Stimulated activated CD8-positive, alpha-beta memory T cell treated with anti-CD3 and anti-CD28 coated beads, Interleukin-7, amount 100 ng/mL, for 24 hours (primary cell): Measurements from ENCODE around the gene TRAF3.
"Not testable (repeated sequence)": the region's sequence is repeated elsewhere in the genome, so short reads cannot be mapped to it uniquely, and the experiment has no call there.

Experiments used
- DNase-seq: peaks from one replicate; pipeline ENCODE4 v3.0.0-alpha.2; 2020; ENCODE audit warnings: low read depth

TRAF3 gene

DNA sequence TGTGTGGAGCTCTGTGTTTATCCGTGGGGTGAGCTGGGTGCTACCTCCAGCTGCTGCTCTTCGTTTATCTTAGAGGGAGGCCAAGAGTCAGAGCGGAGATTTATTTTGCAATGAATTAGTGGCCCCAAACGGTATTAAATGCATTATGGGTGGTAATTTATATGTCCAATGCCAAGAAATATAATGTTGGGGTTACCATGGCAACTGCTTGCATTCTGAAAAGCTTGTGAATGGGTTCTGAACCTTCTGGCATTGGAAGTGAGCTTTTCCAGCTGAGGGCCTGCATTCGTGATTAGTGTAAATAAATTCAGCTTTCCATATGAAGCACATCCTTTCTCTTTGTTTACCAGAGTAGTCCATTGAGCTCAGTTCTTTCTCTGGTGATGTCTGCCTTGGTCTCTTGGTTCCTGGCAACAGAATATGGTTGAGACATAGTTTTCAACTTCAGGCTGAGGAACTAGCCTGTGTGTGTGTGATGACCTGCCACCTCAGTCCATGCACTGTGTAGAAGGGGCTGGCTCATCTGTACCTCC lies 51.8 kb downstream of the TRAF3 start:
- no peak for DNase-seq

DNA sequence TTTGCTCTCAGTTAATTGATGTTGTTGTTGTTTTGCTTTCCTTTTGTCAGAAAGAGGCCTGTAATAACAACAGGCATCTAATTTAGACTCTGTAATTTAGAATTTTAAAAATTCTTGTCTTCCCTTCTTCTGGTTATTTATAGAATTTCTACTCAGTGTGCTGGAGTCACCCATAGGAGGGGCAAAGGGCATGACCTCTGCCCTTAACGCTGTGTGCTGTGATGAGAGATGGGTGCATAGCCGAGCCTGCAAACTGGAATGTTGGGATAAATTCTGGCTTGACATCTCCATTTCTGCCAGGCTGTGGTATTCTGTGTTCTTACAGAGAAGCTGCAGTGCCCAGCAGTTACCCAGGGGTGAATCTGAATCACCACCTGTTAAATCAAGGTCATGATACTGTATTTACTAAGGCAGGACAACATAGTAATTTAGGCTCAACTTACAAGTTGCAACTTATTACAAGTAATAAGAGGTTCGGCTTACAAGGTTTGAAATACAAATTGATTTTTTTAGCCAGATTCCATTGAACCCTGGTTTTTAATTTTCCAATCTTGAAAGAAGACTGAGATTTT lies 53.3 kb downstream of the TRAF3 start:
- no peak for DNase-seq

- DNase-seq: no peak
Measured at GRCh38 chr14:102831163-102831804, 54.0 kb downstream of the TRAF3 start.

DNA sequence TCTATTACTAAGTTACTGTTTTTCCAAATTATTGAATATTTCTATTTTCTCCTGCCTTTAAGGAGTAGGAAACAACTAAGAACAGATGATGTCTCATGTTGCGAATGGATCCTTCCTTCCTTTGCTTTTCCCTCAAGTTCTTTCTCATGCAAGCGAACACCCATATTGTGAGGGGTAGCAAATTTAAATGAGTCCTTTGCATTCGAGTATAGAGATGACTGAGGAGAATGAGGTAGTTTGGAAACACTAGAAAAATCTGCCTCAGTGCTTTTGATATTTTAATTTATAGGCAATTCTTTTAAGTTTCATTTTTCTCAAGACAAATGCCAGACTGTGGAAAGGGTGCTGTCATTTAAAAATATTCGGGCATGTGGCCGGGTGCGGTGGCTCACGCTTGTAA lies 56.1 kb downstream of the TRAF3 start:
- no peak for DNase-seq

- DNase-seq: no peak
Measured at GRCh38 chr14:102833991-102834390, 56.7 kb downstream of the TRAF3 start.

- no peak for DNase-seq
Measured at GRCh38 chr14:102835959-102836358, 58.7 kb downstream of the TRAF3 start.

DNA sequence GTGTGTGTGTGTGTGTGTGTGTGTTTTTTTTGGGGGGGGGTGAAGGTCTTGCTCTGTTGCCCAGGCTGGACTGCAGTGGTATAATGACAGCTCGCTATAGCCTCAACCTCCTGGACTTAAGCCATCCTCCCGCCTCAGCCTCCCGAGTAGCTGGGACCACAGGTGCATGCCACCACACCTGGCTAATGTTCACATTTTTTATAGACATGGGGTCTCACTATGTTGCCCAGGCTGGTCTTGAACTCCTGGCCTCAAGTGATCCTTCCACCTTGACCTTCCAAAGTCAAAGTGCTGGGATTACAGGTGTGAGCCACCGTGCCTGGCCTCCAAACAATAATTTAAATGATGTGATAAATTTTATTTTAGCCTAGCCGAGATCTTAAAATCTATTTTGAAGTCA lies 59.9 kb downstream of the TRAF3 start:
- DNase-seq: not testable (repeated sequence)

DNA sequence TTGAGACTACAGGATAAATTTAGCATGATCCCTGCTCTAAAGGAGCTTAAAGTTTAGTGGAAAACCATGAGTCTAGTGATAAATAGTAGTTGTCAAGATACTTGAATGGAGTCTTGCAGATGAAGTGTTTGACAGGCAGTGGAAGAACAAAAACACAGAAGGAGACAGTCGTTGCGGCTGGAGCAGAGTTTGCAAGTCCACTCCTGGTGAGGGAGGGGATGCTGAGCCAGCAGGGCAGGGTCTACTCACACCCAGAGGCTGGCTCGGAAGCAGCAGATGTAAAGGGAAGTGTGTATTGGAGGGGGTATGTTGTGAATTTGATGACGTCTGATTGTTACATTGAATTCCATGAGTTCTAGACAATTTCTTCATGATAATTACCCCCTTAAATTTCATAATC lies 61.3 kb downstream of the TRAF3 start:
- DNase-seq: no peak

GRCh38 chr14:102840115-102840514 lies 62.9 kb downstream of the TRAF3 start:
- no peak for DNase-seq

GRCh38 chr14:102840771-102841528 lies 63.7 kb downstream of the TRAF3 start:
- no peak for DNase-seq

GRCh38 chr14:102848830-102849525 lies 71.7 kb downstream of the TRAF3 start:
- DNase-seq: no peak

DNA sequence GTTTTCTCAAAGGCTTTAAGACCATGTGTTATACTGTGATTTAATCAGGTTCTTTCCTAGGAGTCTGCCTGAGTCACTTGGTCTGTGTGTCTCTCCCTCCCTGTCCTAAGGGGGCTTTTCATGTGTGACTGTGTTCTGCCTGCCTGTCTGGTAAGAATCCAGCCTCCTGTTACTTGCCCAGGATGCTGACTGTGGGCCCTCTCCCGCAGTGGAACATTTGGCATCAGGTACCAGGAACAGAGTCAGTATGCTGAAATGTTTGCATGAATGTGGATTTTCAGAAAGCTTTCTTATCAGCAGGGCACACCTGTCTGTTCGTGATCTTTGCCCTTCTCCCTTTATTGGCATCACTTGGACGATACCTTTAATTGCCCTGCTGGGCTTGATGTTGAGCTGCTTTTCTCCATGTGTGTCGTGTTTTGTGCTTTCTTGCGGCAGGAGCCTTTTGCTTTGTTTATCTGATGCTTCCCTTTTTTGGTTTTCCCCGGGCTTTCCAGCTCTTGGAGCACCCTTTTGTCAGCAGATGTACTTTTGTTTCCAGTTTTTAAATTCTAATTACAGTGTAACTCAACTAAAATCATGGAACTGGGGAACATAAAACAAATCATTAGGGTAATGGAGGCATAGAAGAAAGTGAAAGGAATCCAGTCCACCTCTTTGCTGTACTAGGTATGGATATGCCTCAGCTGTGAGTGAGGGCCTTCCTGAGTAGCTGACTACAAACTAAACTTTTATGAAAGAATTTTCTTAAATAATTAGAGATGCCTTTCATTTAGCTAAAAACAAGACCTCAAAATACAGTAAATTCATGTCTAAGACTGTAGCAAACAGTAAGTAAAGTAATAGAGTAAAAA lies 72.5 kb downstream of the TRAF3 start:
- no peak for DNase-seq

DNA sequence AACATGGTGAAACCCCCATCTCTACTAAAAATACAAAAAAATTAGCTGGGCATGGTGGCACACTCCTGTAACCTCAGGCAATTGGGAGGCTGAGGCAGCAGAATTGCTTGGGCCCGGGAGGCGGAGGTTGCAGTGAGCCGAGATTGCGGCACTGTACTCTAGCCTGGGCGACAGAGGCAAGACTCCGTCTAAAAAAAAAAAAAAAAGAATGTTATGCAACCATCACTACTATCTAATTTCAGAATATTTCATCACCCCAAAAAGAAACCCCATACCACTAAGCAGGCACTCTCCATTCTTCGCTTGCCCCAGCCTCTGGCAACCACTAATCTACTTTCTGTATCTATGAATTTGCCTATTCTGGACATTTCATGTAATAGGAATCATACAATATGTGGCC lies 76.4 kb downstream of the TRAF3 start:
- DNase-seq: no peak

GRCh38 chr14:102854091-102854703 lies 76.9 kb downstream of the TRAF3 start:
- DNase-seq: no peak

- DNase-seq: no peak
Measured at GRCh38 chr14:102856179-102856578, 78.9 kb downstream of the TRAF3 start.

DNA sequence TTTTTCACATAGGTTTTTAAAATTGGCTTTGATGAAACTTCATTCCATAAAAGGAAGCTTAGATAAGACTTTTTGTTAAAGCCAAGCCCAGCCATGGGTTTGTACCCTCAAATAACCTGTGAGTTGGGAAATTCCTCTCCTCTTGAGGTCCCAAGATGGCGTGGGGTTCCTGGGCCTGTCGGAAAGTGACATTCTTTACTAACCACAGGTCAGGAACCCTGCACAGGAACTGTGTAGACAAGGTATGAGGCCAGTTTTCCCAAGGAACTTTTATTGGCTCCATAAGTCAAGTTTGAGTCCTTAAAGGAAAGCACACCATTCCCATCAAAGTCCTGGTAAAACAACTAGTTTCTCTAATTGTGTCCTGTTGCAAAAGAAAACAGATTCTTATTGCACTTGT lies 80.2 kb downstream of the TRAF3 start:
- no peak for DNase-seq

DNA sequence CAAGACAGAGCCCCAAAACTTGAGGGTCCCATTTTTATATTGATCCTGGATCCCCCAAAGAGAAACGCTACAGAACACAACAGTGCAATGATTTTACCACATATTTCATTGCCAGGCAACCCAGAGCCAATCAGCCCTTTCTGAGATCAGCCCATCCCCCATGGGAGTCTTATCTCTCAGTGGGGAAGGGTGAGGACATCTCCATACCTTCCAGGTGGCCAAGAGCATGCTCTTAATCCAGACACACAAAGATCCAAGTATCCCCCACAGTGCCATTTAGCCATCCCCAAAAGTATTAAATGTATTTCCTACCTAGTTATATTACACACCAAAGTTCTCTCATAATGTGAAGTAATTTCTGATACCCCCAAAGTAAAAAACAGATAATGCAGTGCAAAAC lies 82.7 kb downstream of the TRAF3 start:
- DNase-seq: no peak

- no peak for DNase-seq
Measured at GRCh38 chr14:102862154-102862773, 85.0 kb downstream of the TRAF3 start.

GRCh38 chr14:102863381-102863780 lies 86.1 kb downstream of the TRAF3 start:
- DNase-seq: no peak

DNA sequence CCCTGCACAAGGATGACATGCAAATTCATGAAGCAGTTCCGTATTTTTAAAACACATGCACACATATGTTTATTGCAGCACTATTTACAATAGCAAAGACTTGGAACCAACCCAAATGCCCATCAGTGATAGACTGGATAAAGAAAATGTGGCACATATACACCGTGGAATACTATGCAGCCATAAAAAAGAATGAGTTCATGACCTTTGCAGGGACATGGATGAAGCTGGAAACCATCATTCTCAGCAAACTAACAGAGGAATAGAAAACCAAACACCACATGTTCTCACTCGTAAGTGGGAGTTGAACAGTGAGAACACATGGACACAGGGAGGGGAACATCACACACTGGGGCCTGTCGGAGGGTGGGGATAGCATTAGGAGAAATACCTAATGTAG lies 88.7 kb downstream of the TRAF3 start:
- not testable (repeated sequence) for DNase-seq
